ENCODE results near the gene MTUS2.

Gene MTUS2

GRCh38 chr13:29536853-29537252, 716.7 kb downstream of the MTUS2 start:
- no peak for DNase-seq

- DNase-seq = no peak
Measured at GRCh38 chr13:29537736-29538651, 717.9 kb downstream of the MTUS2 start.

GRCh38 chr13:29538652-29539040, 718.5 kb downstream of the MTUS2 start:
- no peak for DNase-seq

- DNase-seq = no peak
Measured at GRCh38 chr13:29539856-29540255, 719.7 kb downstream of the MTUS2 start.

- DNase-seq = no peak
Measured at GRCh38 chr13:29540334-29540733, 720.2 kb downstream of the MTUS2 start.

- no peak for DNase-seq
Measured at GRCh38 chr13:29540799-29541198, 720.7 kb downstream of the MTUS2 start.

- DNase-seq = no peak
Measured at GRCh38 chr13:29541400-29541799, 721.3 kb downstream of the MTUS2 start.

- no peak for DNase-seq
Measured at GRCh38 chr13:29542381-29542780, 722.2 kb downstream of the MTUS2 start.

- no peak for DNase-seq
Measured at GRCh38 chr13:29543230-29544215, 723.4 kb downstream of the MTUS2 start.

- no peak for DNase-seq
Measured at GRCh38 chr13:29545988-29546387, 725.8 kb downstream of the MTUS2 start.

- DNase-seq = no peak
Measured at GRCh38 chr13:29546662-29547061, 726.5 kb downstream of the MTUS2 start.

GRCh38 chr13:29547153-29547552, 727.0 kb downstream of the MTUS2 start:
- no peak for DNase-seq

GRCh38 chr13:29548722-29549121, 728.6 kb downstream of the MTUS2 start:
- DNase-seq = peak; percentile 83

GRCh38 chr13:29550430-29550988, 730.4 kb downstream of the MTUS2 start:
- no peak for DNase-seq

GRCh38 chr13:29551214-29551613, 731.1 kb downstream of the MTUS2 start:
- DNase-seq = no peak

Measured in NCI-H146 (cell line).